Calu3 (cell line): Measurements from ENCODE around the gene UBR3. TPM values are rescaled to one million over a fixed set of nuclear protein-coding genes. Genes with fewer than 3 reads are reported as not detected.
"Not testable (repeated sequence)": the region's sequence is repeated elsewhere in the genome, so short reads cannot be mapped to it uniquely, and the experiment has no call there.

Experiments
- BruUV-seq: library from RNA; stranded (reverse); fragments of 400-500 nt; replicated peaks from 2 replicates; lab custom pipeline; 2021; lab: Mats Ljungman, UMichigan
- CTCF ChIA-PET: fragments of 300-600 bp; sonication (Branson Sonifier 250); formaldehyde crosslinking; loops from one replicate; lab custom pipeline; 2022; ENCODE audit warnings: antibody characterized with exemption; lab: Charles Lee
- DNase-seq: peaks from one replicate; pipeline ENCODE4 v3.0.0; 2022
- H3K27ac Mint-ChIP-seq: one replicate; pipeline ENCODE4 v1.8.0; 2022; ENCODE audit warnings: mixed read lengths; ENCODE audit not compliant: unreplicated experiment
- H3K27me3 Mint-ChIP-seq: one replicate; pipeline ENCODE4 v1.8.0; 2022; ENCODE audit warnings: mixed read lengths; ENCODE audit not compliant: unreplicated experiment
- H3K36me3 Mint-ChIP-seq: one replicate; pipeline ENCODE4 v1.8.0; 2022; ENCODE audit warnings: mild to moderate bottlenecking, moderate library complexity, mixed read lengths; ENCODE audit not compliant: insufficient read depth, unreplicated experiment
- H3K4me1 Mint-ChIP-seq: one replicate; pipeline ENCODE4 v1.8.0; 2022; ENCODE audit warnings: mild to moderate bottlenecking, low read depth, mixed read lengths; ENCODE audit not compliant: unreplicated experiment
- H3K4me3 Mint-ChIP-seq: one replicate; pipeline ENCODE4 v1.8.0; 2022; ENCODE audit warnings: mild to moderate bottlenecking, low read depth, moderate library complexity, mixed read lengths; ENCODE audit not compliant: unreplicated experiment
- H3K9me3 Mint-ChIP-seq: one replicate; pipeline ENCODE4 v1.8.0; 2022; ENCODE audit warnings: low read depth, mixed read lengths; ENCODE audit not compliant: unreplicated experiment
- intact Hi-C: fragments of 100-400 bp; cut with micrococcal nuclease; formaldehyde crosslinking; loops from one replicate; pipeline ENCODE4 v1.10.0; 2022; ENCODE audit not compliant: unreplicated experiment
- total RNA-seq: library from RNA; stranded (reverse); gene quantifications from 2 replicates; pipeline ENCODE4 v1.2.3, GENCODE V29; 2022
- TF ChIP-seq, protein P1 (sequence below): fragments of 200-600 bp; IDR thresholded peaks from one replicate; pipeline ENCODE4 v1.8.0; 2022; ENCODE audit warnings: antibody characterized with exemption; ENCODE audit not compliant: unreplicated experiment

Gene UBR3
- total RNA-seq, 1 experiment from 2014 or later, result 33.1 TPM

DNA sequence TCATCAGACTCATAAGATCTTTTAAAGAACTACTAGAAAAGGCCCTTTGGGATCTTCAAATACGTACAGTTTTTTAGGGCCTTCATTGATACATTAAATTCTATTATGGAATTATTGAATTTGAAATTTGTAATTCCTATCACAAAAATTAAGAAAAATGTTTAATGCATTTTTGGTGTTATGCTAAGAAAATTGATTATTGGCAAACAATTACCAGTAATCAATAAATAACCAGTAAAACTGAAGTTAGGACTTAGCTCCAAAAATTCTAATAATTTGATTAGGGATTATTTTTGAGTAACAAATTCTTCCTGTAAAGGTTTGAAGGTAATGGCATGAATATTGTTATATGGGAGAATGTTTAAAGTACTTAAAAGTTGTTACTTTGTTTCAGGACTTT is 119.3 kb downstream of the UBR3 start:
- BruUV-seq, result no TSS peak
- Mint-ChIP-seq H3K9me3 (no peaks in the 10 kb centered on the region), H3K27me3 (no peaks in the 10 kb centered on the region), H3K4me1 (no peaks in the 10 kb centered on the region), H3K4me3 (no peak overlapping the region), H3K27ac (no peak overlapping the region), H3K36me3 (no peaks in the 10 kb centered on the region)
- DNase-seq, result no peak
- TF ChIP-seq, protein P1, sequence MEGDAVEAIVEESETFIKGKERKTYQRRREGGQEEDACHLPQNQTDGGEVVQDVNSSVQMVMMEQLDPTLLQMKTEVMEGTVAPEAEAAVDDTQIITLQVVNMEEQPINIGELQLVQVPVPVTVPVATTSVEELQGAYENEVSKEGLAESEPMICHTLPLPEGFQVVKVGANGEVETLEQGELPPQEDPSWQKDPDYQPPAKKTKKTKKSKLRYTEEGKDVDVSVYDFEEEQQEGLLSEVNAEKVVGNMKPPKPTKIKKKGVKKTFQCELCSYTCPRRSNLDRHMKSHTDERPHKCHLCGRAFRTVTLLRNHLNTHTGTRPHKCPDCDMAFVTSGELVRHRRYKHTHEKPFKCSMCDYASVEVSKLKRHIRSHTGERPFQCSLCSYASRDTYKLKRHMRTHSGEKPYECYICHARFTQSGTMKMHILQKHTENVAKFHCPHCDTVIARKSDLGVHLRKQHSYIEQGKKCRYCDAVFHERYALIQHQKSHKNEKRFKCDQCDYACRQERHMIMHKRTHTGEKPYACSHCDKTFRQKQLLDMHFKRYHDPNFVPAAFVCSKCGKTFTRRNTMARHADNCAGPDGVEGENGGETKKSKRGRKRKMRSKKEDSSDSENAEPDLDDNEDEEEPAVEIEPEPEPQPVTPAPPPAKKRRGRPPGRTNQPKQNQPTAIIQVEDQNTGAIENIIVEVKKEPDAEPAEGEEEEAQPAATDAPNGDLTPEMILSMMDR, result no peak
- intact Hi-C loops, result no loop called here
- CTCF ChIA-PET, result interaction anchor here (0.7 to 1.6 kb wide), 2 partner anchors 378 to 711 kb away, joined by 3 read pairs; no protein-coding TSS in a partner anchor

DNA sequence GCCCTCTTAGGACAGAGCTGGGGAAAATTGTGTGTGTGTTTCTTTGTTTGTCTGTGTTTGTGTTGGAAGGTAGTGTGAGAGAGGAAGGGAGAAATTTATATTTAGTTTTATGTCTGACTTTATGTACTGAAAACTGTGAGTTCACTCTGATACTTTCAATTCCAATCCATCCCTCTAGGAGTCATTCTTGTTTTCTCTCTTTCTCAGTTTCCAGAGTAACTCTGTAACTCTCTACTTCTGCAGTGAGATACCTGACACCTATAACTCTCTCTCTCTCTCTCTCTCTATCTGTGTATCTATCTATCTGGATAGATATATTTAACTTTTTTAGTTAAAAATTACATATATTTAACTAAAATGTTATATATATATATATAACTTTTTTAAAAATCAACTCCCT is 128.7 kb downstream of the UBR3 start:
- BruUV-seq, result no TSS peak
- intact Hi-C loops, result no loop called here
- Mint-ChIP-seq H3K9me3 (no peaks in the 10 kb centered on the region), H3K4me3 (no peak overlapping the region), H3K4me1 (no peaks in the 10 kb centered on the region), H3K27me3 (no peaks in the 10 kb centered on the region), H3K27ac (no peak overlapping the region), H3K36me3 (no peaks in the 10 kb centered on the region)
- no peak for DNase-seq
- CTCF ChIA-PET, result no interaction called here
- TF ChIP-seq, protein P1, result no peak

DNA sequence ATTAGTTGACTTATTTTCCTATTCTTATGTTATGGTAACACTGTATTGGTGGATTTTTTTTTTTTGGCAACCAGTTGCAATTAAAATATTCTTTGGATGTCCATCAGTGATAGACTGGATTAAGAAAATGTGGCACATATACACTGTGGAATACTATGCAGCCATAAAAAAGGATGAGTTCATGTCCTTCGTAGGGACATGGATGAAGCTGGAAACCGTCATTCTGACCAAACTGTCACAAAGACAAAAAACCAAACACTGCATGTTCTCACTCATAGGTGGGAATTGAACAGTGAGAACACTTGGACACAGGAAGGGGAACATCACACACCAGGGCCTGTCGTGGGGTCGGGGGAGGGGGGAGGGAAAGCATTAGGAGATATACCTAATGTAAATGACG is 130.0 kb downstream of the UBR3 start:
- DNase-seq, H3K27me3 Mint-ChIP-seq, H3K4me3 Mint-ChIP-seq, H3K36me3 Mint-ChIP-seq, intact Hi-C loops, H3K27ac Mint-ChIP-seq, CTCF ChIA-PET, BruUV-seq, H3K9me3 Mint-ChIP-seq, H3K4me1 Mint-ChIP-seq: not testable (repeated sequence)

DNA sequence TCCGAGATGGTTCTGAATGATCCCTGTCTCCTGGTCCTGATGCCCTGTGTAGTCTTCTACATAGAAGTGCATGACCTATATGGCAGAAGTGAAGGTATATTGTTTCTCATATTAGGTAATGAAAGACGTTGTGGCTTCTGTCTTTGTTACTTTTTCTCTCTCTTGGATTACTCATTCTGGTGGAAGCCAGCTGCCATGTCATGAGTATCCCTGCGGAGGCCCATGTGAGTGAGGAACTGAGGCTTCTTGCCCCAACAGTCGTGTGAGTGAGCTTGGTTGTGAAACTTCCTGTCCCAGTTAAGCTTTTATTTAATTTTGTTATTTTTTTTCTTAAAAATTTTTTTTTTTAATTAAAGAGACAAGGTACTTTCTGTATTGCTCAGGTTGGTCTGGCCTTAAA is 134.7 kb downstream of the UBR3 start:
- Mint-ChIP-seq H3K9me3 (no peaks in the 10 kb centered on the region), H3K36me3 (no peaks in the 10 kb centered on the region), H3K4me1 (no peaks in the 10 kb centered on the region), H3K27me3 (no peaks in the 10 kb centered on the region), H3K27ac (no peak overlapping the region), H3K4me3 (no peak overlapping the region)
- CTCF ChIA-PET, result no interaction called here
- DNase-seq, result no peak
- TF ChIP-seq, protein P1, result no peak
- no TSS peak for BruUV-seq
- intact Hi-C loops, result no loop called here

DNA sequence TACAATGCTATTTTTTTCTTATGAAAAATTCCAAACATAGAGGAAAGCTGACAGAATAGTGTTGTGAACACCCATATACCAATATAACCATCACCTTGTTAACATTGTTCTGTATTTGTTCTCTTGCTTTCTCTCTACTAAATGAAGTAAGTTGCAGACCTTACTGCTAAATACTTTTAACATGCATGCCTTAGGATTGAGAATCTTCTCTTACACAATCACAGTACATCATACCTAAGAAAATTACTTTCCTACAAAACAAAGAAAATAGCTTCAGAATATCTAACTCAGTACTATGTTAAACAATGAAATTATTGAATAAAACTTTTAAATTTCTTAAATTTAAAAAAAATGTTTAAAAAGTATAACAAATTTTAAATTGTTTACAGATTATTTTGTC is 136.5 kb downstream of the UBR3 start:
- no peaks in the 10 kb centered on the region for H3K27me3 Mint-ChIP-seq
- H3K9me3 Mint-ChIP-seq, result no peaks in the 10 kb centered on the region
- DNase-seq, result no peak
- no peaks in the 10 kb centered on the region for H3K36me3 Mint-ChIP-seq
- CTCF ChIA-PET, result no interaction called here
- H3K4me1 Mint-ChIP-seq, result no peaks in the 10 kb centered on the region
- intact Hi-C loops, result no loop called here
- BruUV-seq, result no TSS peak
- TF ChIP-seq, protein P1, result no peak
- H3K27ac Mint-ChIP-seq, result no peak overlapping the region
- no peak overlapping the region for H3K4me3 Mint-ChIP-seq
